CD4-positive, alpha-beta memory T cell (primary cell): ENCODE measurements around the gene MLEC. TPM values are rescaled to one million over a fixed set of nuclear protein-coding genes. Genes with fewer than 3 reads are reported as not detected.

Experiments
- CTCF ChIA-PET: fragments of 350-600 bp; sonication (Branson Sonifier 250); formaldehyde crosslinking; loops from one replicate; lab custom pipeline; 2021; ENCODE audit warnings: inconsistent platforms; ENCODE audit not compliant: partially characterized antibody; lab: Charles Lee
- POLR2A ChIA-PET: fragments of 350-600 bp; sonication (Branson Sonifier 250); formaldehyde crosslinking; loops from one replicate; lab custom pipeline; 2021; ENCODE audit not compliant: partially characterized antibody; lab: Charles Lee
- DNase-seq, 5 donors: peaks; one replicate each; pipeline versions ENCODE4 v3.0.0 to v3.0.0-alpha.2; 2020 to 2022; ENCODE audit warnings: mixed read lengths in 1 of 5
- H3K27ac ChIP-seq: one replicate; pipeline ENCODE4 v1.7.0; 2013; ENCODE audit warnings: low read depth, low read length
- H3K27me3 ChIP-seq: 2 replicates; pipeline ENCODE4 v1.7.0; 2013; ENCODE audit warnings: mild to moderate bottlenecking, low read length, moderate library complexity; ENCODE audit not compliant: insufficient read depth
- H3K36me3 ChIP-seq: 2 replicates; pipeline ENCODE4 v1.7.0; 2013; ENCODE audit warnings: mild to moderate bottlenecking, low read length, moderate library complexity; ENCODE audit not compliant: insufficient read depth
- H3K4me1 ChIP-seq: 2 replicates; pipeline ENCODE4 v1.7.0; 2013; ENCODE audit warnings: mild to moderate bottlenecking, low read length, moderate library complexity; ENCODE audit not compliant: insufficient read depth
- H3K4me3 ChIP-seq, 2 donors: one replicate each; pipeline ENCODE4 v1.7.0; 2013; ENCODE audit warnings: low read length in 2 of 2, mild to moderate bottlenecking in 1 of 2
- H3K9me3 ChIP-seq, 2 donors: one replicate each; pipeline ENCODE4 v1.7.0; 2013; ENCODE audit warnings: low read length in 2 of 2, control low read depth in 1 of 2; ENCODE audit not compliant: control insufficient read depth in 1 of 2
- H3K27ac Mint-ChIP-seq, 7 donors: one replicate each; pipeline ENCODE4 v1.8.0; 2020 to 2021; ENCODE audit warnings: mixed read lengths in 7 of 7, mild to moderate bottlenecking in 6 of 7, inconsistent platforms in 3 of 7, moderate library complexity in 3 of 7
- H3K27me3 Mint-ChIP-seq, 2 donors: one replicate each; pipeline ENCODE4 v1.8.0; 2020 to 2021; ENCODE audit warnings: mixed read lengths in 2 of 2
- H3K36me3 Mint-ChIP-seq, 2 donors: one replicate each; pipeline ENCODE4 v1.8.0; 2020 to 2021; ENCODE audit warnings: mixed read lengths in 2 of 2, inconsistent platforms in 1 of 2, mild to moderate bottlenecking in 1 of 2
- H3K4me1 Mint-ChIP-seq, 4 donors: one replicate each; pipeline ENCODE4 v1.8.0; 2020 to 2021; ENCODE audit warnings: mixed read lengths in 4 of 4, mild to moderate bottlenecking in 1 of 4
- H3K4me3 Mint-ChIP-seq, 8 donors: one replicate each; pipeline ENCODE4 v1.8.0; 2020 to 2021; ENCODE audit warnings: mixed read lengths in 8 of 8, mild to moderate bottlenecking in 7 of 8, moderate library complexity in 6 of 8, inconsistent platforms in 3 of 8
- H3K9me3 Mint-ChIP-seq, 8 donors: one replicate each; pipeline ENCODE4 v1.8.0; 2020 to 2021; ENCODE audit warnings: mixed read lengths in 8 of 8, mild to moderate bottlenecking in 5 of 8, inconsistent platforms in 3 of 8, moderate library complexity in 1 of 8
- intact Hi-C: fragments of 100-400 bp; cut with micrococcal nuclease; formaldehyde crosslinking; loops from one replicate; pipeline ENCODE4 v1.15.1; 2023
- polyA plus RNA-seq, 2 donors: library from polyadenylated mRNA; unstranded; fragments of 300-500 nt; fragmentation: Illumina TruSeq; gene quantifications; one replicate each; pipeline ENCODE4 v1.2.3, GENCODE V29; 2021
- total RNA-seq, 2 experiments: library from RNA; stranded (reverse); gene quantifications; one replicate each; pipeline ENCODE4 v1.2.3, GENCODE V29; 2021

MLEC gene
- total and polyA plus RNA-seq, 4 experiments from 2014 or later = 38.9 to 88.9 (median 68.3) TPM

- Mint-ChIP-seq H3K4me3 (peak overlapping the region in 1 of 8 donors; percentile 15), H3K9me3 (no peaks in the 10 kb centered on the region), H3K36me3 (peaks cover 52 to 74% of the 10 kb centered on the region in 2 donors), H3K27me3 (no peaks in the 10 kb centered on the region), H3K27ac (peak overlapping the region in 1 of 7 donors; percentile 64), H3K4me1 (peaks cover under 1 to 6% (median 3%) of the 10 kb centered on the region in 4 donors)
- no peaks in the 10 kb centered on the region for H3K4me1 ChIP-seq
- intact Hi-C loops = loop anchor here (10.0 kb wide), 3 partner anchors 256 to 396 kb away; partner anchors contain the start of genes COX6A1 and HNF1A
- H3K36me3 ChIP-seq = peaks cover 48% of the 10 kb centered on the region
- H3K27ac ChIP-seq = no peak overlapping the region
- H3K27me3 ChIP-seq = no peaks in the 10 kb centered on the region
- POLR2A ChIA-PET = no interaction called here
- H3K9me3 ChIP-seq = no peaks in the 10 kb centered on the region
- DNase-seq = no peak
- no peak overlapping the region for H3K4me3 ChIP-seq
- CTCF ChIA-PET = interaction anchor here (1.8 to 1.9 kb wide), 2 partner anchors 70 to 72 kb away, joined by 4 to 11 read pairs; no protein-coding TSS in a partner anchor
Measured at GRCh38 chr12:120719072-120719471, 32.1 kb downstream of the MLEC start.

DNA sequence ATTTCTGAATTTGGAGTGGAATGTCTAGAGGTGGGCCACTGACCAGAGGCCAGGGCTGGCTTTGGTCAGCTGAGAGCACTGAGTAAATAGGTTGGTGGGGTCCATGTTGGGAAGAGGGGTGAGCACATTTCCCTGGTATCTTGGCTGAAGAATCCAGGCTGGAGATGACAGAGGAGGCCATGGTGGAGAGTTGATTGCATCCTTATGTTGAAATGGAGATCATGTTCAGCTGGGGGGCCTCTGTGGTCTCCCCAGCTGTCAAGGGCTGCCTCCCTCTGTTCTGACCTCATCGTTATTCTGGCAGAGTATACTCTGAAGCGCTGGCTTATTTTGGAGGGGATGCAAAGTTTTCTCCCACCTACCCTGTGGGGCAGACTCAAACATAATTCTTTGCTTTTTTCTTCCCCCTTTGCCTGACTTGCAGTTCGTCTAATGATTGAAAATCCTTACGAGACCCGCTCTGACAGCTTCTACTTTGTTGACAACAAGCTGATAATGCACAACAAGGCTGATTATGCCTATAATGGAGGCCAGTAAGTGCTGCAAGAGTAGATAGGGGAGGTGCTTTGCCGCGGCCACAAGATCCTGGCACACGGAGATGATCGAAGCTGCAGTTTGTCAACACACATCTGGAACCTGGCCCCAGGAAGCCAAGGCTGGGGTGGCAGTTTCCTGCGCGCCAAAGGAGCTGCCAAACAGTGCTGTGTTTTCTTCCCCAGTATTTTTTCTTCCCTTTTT is 32.7 kb downstream of the MLEC start:
- Mint-ChIP-seq H3K4me3 (peak overlapping the region in 1 of 8 donors; percentile 15), H3K27me3 (no peaks in the 10 kb centered on the region), H3K9me3 (no peaks in the 10 kb centered on the region), H3K27ac (peak overlapping the region in 2 of 7 donors; percentile 54 to 64), H3K4me1 (peaks cover 0 to 7% (median 4%) of the 10 kb centered on the region in 4 donors), H3K36me3 (peaks cover 51 to 69% of the 10 kb centered on the region in 2 donors)
- DNase-seq = no peak
- no peak overlapping the region for H3K27ac ChIP-seq
- POLR2A ChIA-PET = interaction anchor here (1.1 kb wide), 1 partner anchor 19 kb away, joined by 3 read pairs; no protein-coding TSS in a partner anchor
- CTCF ChIA-PET = interaction anchor here (1.8 to 1.9 kb wide), 2 partner anchors 71 to 73 kb away, joined by 4 to 11 read pairs; no protein-coding TSS in a partner anchor
- intact Hi-C loops = loop anchor here (10.0 kb wide), 3 partner anchors 255 to 395 kb away; partner anchors contain the start of genes COX6A1 and HNF1A
- no peaks in the 10 kb centered on the region for H3K27me3 ChIP-seq
- H3K4me3 ChIP-seq = no peak overlapping the region
- peaks cover 44% of the 10 kb centered on the region for H3K36me3 ChIP-seq
- H3K9me3 ChIP-seq = no peaks in the 10 kb centered on the region
- peaks cover under 1% of the 10 kb centered on the region for H3K4me1 ChIP-seq

DNA sequence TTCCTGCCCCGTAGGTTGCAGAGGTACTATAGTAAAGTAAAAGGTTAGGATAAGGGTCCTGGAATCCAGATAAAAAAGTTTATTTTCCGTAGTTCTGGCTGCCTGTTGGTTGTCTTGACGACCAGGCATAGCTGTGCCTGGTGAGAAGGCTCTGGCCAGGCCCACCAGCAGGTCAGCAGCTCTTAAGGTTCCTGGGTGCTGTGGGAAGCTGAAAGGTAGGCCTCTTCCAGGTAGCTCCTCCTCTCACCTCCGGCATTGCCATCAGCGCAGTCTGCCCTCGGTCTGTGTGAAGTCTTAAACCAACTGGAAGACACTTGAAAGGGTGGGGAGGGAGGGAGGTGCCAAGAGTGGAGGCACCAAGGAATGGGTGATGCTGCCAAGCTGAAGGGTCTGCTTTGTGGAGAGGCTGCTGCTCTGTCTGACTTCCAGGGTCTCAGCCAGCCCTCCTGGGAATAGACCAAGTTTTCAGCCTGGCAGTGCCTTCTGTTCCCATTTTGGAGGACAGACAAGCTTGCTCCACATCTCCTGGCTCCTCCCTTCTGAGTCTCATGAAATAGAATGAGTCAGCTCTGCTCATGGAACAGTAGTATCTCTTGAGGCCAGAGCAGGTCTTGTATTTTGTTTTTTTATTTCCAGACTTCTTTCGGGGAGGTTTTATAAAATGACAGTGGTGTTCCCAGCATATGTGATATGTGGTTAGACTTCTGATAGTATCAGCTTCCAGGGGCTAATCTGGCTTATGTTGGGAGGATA is 33.5 kb downstream of the MLEC start:
- Mint-ChIP-seq H3K9me3 (no peaks in the 10 kb centered on the region), H3K36me3 (peaks cover 51 to 70% of the 10 kb centered on the region in 2 donors), H3K4me1 (peaks cover 6 to 15% (median 12%) of the 10 kb centered on the region in 4 donors), H3K27me3 (no peaks in the 10 kb centered on the region), H3K4me3 (no peak overlapping the region), H3K27ac (peak overlapping the region in 1 of 7 donors; percentile 1)
- Histone ChIP-seq H3K36me3 (peaks cover 43% of the 10 kb centered on the region), H3K9me3 (no peaks in the 10 kb centered on the region), H3K27ac (no peak overlapping the region), H3K4me3 (no peak overlapping the region), H3K4me1 (peaks cover 8% of the 10 kb centered on the region), H3K27me3 (no peaks in the 10 kb centered on the region)
- ChIA-PET CTCF (interaction anchor here (1.0 to 1.9 kb wide), 3 partner anchors 8 to 74 kb away, joined by 3 to 11 read pairs (median 4); no protein-coding TSS in a partner anchor), POLR2A (interaction anchor here (1.1 kb wide), 1 partner anchor 20 kb away, joined by 3 read pairs; no protein-coding TSS in a partner anchor)
- intact Hi-C loops = no loop called here
- DNase-seq = no peak

DNA sequence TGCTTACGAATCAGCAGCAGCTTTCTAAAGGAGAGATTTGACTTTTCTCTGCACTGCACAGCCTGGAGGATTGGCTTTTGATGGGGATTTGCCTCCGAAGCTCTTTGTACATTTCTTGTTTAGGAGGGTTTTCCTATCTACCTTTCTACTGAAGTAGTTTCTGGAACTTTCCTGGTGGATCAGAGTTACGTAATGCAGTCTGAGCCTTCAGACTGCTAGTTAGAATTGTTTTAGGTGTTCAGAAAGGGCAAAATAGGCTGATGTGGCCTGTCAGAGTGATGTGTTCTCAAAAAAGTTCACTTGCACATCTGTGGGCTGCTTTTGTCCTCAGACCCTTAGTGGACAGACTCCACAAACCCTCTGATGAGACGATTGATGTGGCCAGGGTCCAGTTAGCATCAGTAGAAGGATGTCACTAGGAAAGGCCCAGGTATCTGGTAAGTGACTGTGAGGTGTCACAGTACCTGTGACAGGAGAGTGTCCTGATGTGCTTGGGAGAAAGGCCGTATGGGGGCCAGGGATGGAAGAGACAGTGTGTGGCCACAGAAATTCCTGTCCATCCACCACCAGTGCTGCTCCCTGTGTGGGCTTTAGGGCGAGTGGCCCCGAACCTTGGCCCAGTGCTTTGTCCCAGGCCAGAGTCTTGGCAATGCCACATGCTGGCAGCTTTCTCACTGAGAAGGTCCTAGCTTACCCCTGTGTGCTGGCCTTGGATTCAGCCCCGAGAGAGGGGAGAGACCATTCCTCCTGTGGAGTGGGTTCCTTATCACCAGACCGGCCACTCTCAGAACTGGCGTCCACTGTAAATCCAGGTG is 34.2 kb downstream of the MLEC start:
- no peak for DNase-seq
- Mint-ChIP-seq H3K9me3 (no peaks in the 10 kb centered on the region), H3K4me1 (peaks cover 9 to 20% (median 15%) of the 10 kb centered on the region in 4 donors), H3K4me3 (no peak overlapping the region), H3K27ac (peak overlapping the region in 1 of 7 donors; percentile 36), H3K36me3 (peaks cover 50 to 66% of the 10 kb centered on the region in 2 donors), H3K27me3 (no peaks in the 10 kb centered on the region)
- intact Hi-C loops = no loop called here
- Histone ChIP-seq H3K27ac (no peak overlapping the region), H3K4me3 (no peak overlapping the region), H3K4me1 (peaks cover 11% of the 10 kb centered on the region), H3K36me3 (peaks cover 41% of the 10 kb centered on the region), H3K9me3 (no peaks in the 10 kb centered on the region), H3K27me3 (no peaks in the 10 kb centered on the region)
- ChIA-PET POLR2A (interaction anchor here (1.1 kb wide), 1 partner anchor 21 kb away, joined by 3 read pairs; no protein-coding TSS in a partner anchor), CTCF (interaction anchor here (1.0 to 1.8 kb wide), 3 partner anchors 9 to 73 kb away, joined by 3 to 11 read pairs (median 3); no protein-coding TSS in a partner anchor)

GRCh38 chr12:120721866-120722265 is 34.9 kb downstream of the MLEC start:
- Mint-ChIP-seq H3K9me3 (no peaks in the 10 kb centered on the region), H3K4me1 (peaks cover 13 to 22% (median 20%) of the 10 kb centered on the region in 4 donors), H3K36me3 (peaks cover 43 to 62% of the 10 kb centered on the region in 2 donors), H3K27me3 (no peaks in the 10 kb centered on the region), H3K27ac (peak overlapping the region in 1 of 7 donors; percentile 36), H3K4me3 (no peak overlapping the region)
- H3K27me3 ChIP-seq = no peaks in the 10 kb centered on the region
- H3K4me3 ChIP-seq = no peak overlapping the region
- H3K27ac ChIP-seq = no peak overlapping the region
- H3K9me3 ChIP-seq = no peaks in the 10 kb centered on the region
- POLR2A ChIA-PET = no interaction called here
- CTCF ChIA-PET = interaction anchor here (1.1 kb wide), 1 partner anchor 74 kb away, joined by 3 read pairs; no protein-coding TSS in a partner anchor
- intact Hi-C loops = no loop called here
- peaks cover 34% of the 10 kb centered on the region for H3K36me3 ChIP-seq
- DNase-seq = no peak
- H3K4me1 ChIP-seq = peaks cover 16% of the 10 kb centered on the region

DNA sequence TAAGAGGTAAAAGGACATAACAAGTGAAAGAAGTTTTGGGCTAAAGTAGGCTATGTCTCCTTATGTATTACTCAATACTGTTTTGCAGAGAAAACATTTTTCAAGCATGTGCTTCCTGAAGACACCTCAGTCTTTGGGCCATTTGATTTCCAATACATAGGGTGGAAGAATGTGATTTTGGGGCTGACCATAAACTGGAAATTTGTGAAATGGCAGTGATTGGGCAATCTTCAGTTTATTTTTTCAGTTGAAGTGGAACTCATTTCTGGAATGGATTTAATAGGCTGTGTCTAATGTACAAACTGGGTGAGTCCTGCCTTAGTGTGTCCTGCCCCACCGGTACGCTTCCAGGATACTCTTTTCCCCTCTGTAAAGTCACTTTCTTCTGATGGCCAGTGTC is 35.8 kb downstream of the MLEC start:
- intact Hi-C loops = no loop called here
- Mint-ChIP-seq H3K4me1 (peaks cover 13 to 25% (median 21%) of the 10 kb centered on the region in 4 donors), H3K4me3 (no peak overlapping the region), H3K36me3 (peaks cover 40 to 57% of the 10 kb centered on the region in 2 donors), H3K27ac (peak overlapping the region in 1 of 7 donors; percentile 21), H3K27me3 (no peaks in the 10 kb centered on the region), H3K9me3 (no peaks in the 10 kb centered on the region)
- H3K36me3 ChIP-seq = peaks cover 31% of the 10 kb centered on the region
- no peak overlapping the region for H3K4me3 ChIP-seq
- peaks cover 16% of the 10 kb centered on the region for H3K4me1 ChIP-seq
- H3K27ac ChIP-seq = no peak overlapping the region
- DNase-seq = no peak
- ChIA-PET CTCF (interaction anchor here (1.1 kb wide), 1 partner anchor 75 kb away, joined by 3 read pairs; no protein-coding TSS in a partner anchor), POLR2A (no interaction called here)
- H3K9me3 ChIP-seq = no peaks in the 10 kb centered on the region
- no peaks in the 10 kb centered on the region for H3K27me3 ChIP-seq
